HG03342 (cell line): ENCODE results near the gene MOAP1.
"Not testable (repeated sequence)": the region's sequence is repeated elsewhere in the genome, so short reads cannot be mapped to it uniquely, and the experiment has no call there.

Experiments used
- ATAC-seq: cut with Tn5 transposase; IDR thresholded peaks from one replicate; pipeline ENCODE4 v1.9.1; 2021; ENCODE audit warnings: mild to moderate bottlenecking, moderate library complexity; ENCODE audit not compliant: unreplicated experiment

The MOAP1 gene

GRCh38 chr14:93186466-93186865, 1.8 kb upstream of the MOAP1 start:
- ATAC-seq = no peak

- no peak for ATAC-seq
These were observed 638 bp upstream of the MOAP1 start for GRCh38 chr14:93185349-93185720.

DNA sequence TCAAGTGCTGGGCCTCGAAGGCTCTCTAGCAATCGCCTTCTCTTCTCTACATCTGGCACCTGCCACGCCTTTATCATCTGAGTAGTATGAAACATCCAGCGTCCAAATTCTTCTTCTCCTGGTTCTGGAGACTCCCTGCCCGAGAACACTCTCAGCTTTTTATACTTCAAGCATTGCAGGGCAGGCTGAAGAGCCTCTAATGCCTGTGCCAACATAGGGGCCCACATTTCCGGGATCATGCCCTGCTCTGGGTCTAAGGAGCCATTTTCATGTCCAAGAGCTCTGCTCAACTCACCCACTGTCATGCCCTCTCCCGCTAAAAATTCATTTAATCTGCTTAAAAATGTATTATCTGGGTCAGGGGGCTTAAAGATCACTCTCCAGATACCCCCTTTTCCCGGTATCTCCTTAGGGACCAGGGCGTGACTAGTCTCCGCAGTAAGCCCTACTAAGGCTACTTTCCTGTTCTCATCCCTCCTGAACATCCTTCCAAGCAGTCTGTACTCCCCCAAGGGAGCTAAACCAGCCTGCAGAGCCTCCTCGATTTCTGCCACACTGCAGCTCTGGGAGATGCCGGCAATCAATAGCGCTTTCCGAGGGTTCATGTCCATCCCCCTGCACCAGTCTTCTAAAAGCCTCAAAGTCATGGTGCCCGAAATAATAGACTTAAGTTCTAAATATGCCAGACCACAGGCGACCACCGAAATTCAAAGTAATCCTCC, 940 bp downstream of the MOAP1 start:
- ATAC-seq = no peak

DNA sequence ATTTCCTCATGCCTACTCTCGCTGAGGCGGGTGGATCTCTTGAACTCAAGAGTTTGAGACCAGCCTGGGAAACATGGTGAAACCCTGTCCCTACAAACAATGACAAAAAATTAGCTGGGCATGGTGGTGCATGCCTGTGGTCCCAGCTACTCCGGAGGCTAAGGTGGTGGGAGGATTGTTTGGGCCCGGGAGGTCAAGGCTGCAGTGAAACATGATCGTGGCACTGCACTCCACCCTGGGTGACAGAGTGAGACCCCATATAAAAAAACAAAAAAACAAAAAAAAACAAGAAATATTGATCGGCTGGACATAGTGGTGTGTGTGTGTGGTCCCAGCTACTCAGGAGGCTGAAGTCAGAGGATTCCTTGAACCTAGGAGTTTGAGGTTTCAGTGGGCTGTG, 9.2 kb downstream of the MOAP1 start:
- no peak for ATAC-seq

GRCh38 chr14:93174731-93175130, 10.0 kb downstream of the MOAP1 start:
- not testable (repeated sequence) for ATAC-seq

- ATAC-seq = no peak
These were observed 10.7 kb downstream of the MOAP1 start for GRCh38 chr14:93173943-93174395.

DNA sequence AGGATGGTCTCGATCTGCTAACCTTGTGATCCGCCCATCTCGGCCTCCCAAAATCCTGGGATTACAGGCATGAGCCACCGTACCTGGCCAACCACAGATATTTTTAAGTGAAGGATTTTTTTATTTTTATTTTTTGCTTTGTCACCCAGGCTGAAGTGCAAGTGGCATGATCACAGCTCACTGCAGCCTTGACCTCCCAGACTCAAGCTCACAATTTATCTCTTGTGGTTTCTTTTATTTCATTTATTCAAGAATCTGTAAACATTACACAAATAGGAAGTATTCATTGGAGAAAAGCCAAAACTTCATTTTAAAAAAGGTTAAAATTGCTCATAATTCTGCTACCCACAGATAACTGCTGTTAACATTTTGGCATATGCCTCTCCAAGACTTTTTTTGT, 13.3 kb downstream of the MOAP1 start:
- no peak for ATAC-seq

- not testable (repeated sequence) for ATAC-seq
These were observed 14.6 kb downstream of the MOAP1 start for GRCh38 chr14:93170141-93170540.

- ATAC-seq = not testable (repeated sequence)
These were observed 15.1 kb downstream of the MOAP1 start for GRCh38 chr14:93169619-93170018.

DNA sequence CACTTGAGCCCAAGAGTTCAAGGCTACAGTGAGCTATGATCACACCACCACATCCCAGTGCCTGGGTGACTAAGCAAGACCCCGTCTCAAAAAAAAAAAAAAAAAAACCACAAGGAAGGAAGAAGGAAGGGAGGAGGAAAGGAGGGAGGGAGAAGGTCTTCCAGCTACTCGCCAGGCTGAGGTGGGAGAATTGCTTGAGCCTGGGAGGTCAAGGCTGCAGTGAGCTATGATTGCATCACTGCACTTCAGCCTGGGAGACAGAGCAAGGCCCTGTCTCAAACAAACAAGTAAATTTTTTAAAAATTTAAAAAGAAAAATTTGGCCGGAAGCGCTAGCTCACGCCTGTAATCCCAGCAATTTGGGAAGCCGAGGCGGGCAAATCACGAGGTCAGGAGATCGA, 16.1 kb downstream of the MOAP1 start:
- ATAC-seq = not testable (repeated sequence)

- ATAC-seq = not testable (repeated sequence)
These were observed 19.1 kb downstream of the MOAP1 start for GRCh38 chr14:93165271-93166265.

DNA sequence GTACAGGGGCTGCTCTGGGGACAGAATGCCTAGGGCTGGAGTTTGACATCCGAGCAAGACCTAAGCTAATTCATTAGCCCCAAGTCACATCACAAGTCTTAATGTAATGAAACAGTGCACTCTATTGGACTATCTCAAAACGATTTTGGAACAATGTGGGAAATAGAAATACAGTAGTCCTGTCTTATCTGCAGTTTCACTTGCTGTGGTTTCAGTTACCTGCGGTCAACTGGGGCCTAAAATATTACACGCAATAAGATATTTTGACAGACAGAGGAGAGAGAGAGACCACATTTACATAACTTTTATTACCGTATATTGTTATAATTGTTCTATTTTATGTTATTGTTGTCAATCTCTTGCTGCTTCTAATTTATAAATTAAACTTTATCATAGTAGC, 21.1 kb downstream of the MOAP1 start:
- no peak for ATAC-seq

DNA sequence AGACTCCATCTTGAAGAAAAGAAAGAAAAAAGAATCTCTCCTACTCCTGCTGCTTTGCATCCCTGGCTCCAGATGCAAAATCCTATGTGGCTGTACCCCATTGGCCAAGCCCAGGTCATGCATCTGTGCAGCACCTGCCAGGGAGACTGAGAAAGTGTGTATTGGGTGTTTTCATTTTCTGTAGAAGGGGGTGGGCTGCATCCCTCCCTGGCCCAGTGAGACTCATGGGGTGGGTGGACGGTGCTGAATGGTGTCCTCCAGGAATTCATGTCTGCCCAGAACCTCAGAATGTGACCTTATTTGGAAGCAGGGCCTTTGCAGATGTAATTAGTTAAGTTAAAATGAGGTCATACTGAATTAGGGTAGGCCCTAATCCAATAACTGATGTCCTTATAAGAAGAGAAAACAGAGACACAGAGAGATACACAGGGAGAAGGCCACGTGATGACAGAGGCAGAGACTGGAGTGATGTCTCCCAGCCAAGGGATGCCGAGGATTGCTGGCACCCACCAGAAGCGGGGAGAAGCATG, 23.2 kb downstream of the MOAP1 start:
- ATAC-seq = no peak

- no peak for ATAC-seq
These were observed 24.3 kb downstream of the MOAP1 start for GRCh38 chr14:93160353-93160801.

- ATAC-seq = not testable (repeated sequence)
These were observed 24.9 kb downstream of the MOAP1 start for GRCh38 chr14:93159625-93160352.

DNA sequence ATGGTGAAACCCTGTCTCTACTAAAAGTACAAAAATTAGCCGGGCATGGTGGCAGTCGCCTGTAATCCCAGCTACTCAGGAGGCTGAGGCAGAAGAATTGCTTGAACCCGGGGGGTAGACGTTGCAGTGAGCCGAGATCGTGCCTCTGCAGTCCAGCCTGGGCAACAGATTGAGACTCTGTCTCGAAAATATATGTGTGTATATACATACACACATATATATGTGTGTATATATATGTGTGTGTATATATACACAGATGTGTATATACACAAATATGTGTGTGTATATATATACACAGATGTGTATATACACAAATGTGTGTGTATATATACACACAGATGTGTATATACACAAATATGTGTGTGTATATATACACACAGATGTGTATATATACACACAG, 26.3 kb downstream of the MOAP1 start:
- not testable (repeated sequence) for ATAC-seq

- no peak for ATAC-seq
These were observed 27.9 kb downstream of the MOAP1 start for GRCh38 chr14:93156693-93157369.

DNA sequence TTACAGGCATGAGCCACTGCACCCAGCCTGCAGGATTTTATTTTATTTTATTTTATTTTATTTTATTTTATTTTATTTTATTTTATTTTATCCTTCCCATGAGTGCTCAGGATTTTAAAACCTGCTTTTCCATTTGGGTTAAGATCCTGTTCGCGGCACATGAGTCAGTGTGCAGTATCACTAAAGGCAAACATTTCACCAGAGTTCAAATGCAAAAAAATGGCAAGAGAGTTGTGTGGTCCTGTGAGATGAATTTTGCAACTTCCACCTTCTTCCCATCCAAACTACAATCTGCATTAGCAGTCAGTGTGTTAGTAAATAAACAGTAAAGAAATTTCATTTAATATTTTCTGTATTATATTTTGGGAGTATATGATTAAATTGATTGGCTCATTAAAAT, 29.0 kb downstream of the MOAP1 start:
- ATAC-seq = no peak

GRCh38 chr14:93153121-93153520, 31.6 kb downstream of the MOAP1 start:
- ATAC-seq = no peak
